Trophoblast cell (in vitro differentiated cells and primary cell): ENCODE measurements around the gene TRIM65.

Experiments used
- DNase-seq, 2 donors: peaks; one replicate each; pipeline ENCODE4 v3.0.0-alpha.2; 2016
- H2AFZ ChIP-seq: 2 replicates; pipeline ENCODE4 v1.6.1; 2013; ENCODE audit warnings: low read length, moderate library complexity, mild to moderate bottlenecking; ENCODE audit not compliant: insufficient read depth, poor library complexity
- H2AK5ac ChIP-seq: 2 replicates; pipeline ENCODE4 v1.6.1; 2013; ENCODE audit warnings: mild to moderate bottlenecking, low read length
- H2BK120ac ChIP-seq: 2 replicates; pipeline ENCODE4 v1.6.1; 2013; ENCODE audit warnings: low read length, mild to moderate bottlenecking, moderate library complexity; ENCODE audit not compliant: insufficient read depth, poor library complexity
- H2BK12ac ChIP-seq: 2 replicates; pipeline ENCODE4 v1.6.1; 2013; ENCODE audit warnings: mild to moderate bottlenecking, low read length, moderate library complexity
- H2BK5ac ChIP-seq: 2 replicates; pipeline ENCODE4 v1.6.1; 2013; ENCODE audit warnings: low read length, low read depth, moderate library complexity, mild to moderate bottlenecking; ENCODE audit not compliant: poor library complexity
- H3K14ac ChIP-seq: 2 replicates; pipeline ENCODE4 v1.6.1; 2013; ENCODE audit warnings: mild to moderate bottlenecking, low read length
- H3K18ac ChIP-seq: 2 replicates; pipeline ENCODE4 v1.6.1; 2013; ENCODE audit warnings: mild to moderate bottlenecking, low read length
- H3K23ac ChIP-seq: 2 replicates; pipeline ENCODE4 v1.6.1; 2013; ENCODE audit warnings: low read length
- H3K27ac ChIP-seq: 2 replicates; pipeline ENCODE4 v1.5.1; 2013; ENCODE audit warnings: low read depth, mild to moderate bottlenecking, inconsistent platforms, low read length, moderate library complexity
- H3K27me3 ChIP-seq: 2 replicates; pipeline ENCODE4 v1.6.1; 2013; ENCODE audit warnings: inconsistent platforms, mild to moderate bottlenecking, low read length, moderate library complexity; ENCODE audit not compliant: insufficient read depth
- H3K36me3 ChIP-seq, 2 experiments: 1 replicate in 1 of 2; 2 replicates in 1 of 2; pipeline ENCODE4 v1.6.1; 2013; ENCODE audit warnings: low read length in 2 of 2, mild to moderate bottlenecking in 2 of 2, moderate library complexity in 1 of 2; ENCODE audit not compliant: insufficient read depth in 2 of 2, control insufficient read depth in 1 of 2
- H3K4ac ChIP-seq: 2 replicates; pipeline ENCODE4 v1.6.1; 2013; ENCODE audit warnings: low read depth, mild to moderate bottlenecking, low read length, moderate library complexity
- H3K4me1 ChIP-seq, 2 experiments: 1 replicate in 1 of 2; 2 replicates in 1 of 2; pipeline ENCODE4 v1.6.1; 2013; ENCODE audit warnings: low read length in 2 of 2, mild to moderate bottlenecking in 2 of 2, moderate library complexity in 1 of 2; ENCODE audit not compliant: insufficient read depth in 2 of 2, control insufficient read depth in 1 of 2
- H3K4me2 ChIP-seq: 2 replicates; pipeline ENCODE4 v1.6.1; 2013; ENCODE audit warnings: inconsistent platforms, mild to moderate bottlenecking, low read length, moderate library complexity
- H3K4me3 ChIP-seq: 2 replicates; pipeline ENCODE4 v1.5.1; 2013; ENCODE audit warnings: mild to moderate bottlenecking, low read depth, low read length, inconsistent platforms
- H3K79me1 ChIP-seq: one replicate; pipeline ENCODE4 v1.6.1; 2013; ENCODE audit warnings: low read length
- H3K79me2 ChIP-seq: 2 replicates; pipeline ENCODE4 v1.6.1; 2013; ENCODE audit warnings: low read length, mild to moderate bottlenecking; ENCODE audit not compliant: control insufficient read depth, insufficient read depth, poor library complexity
- H3K9ac ChIP-seq: 2 replicates; pipeline ENCODE4 v1.6.1; 2013; ENCODE audit warnings: mild to moderate bottlenecking, low read length
- H3K9me3 ChIP-seq: 2 replicates; pipeline ENCODE4 v1.6.1; 2013; ENCODE audit warnings: low read depth, mild to moderate bottlenecking, control low read depth, inconsistent platforms, low read length; ENCODE audit not compliant: insufficient read depth
- H4K12ac ChIP-seq: 2 replicates; pipeline ENCODE4 v1.6.1; 2013; ENCODE audit warnings: low read depth, mild to moderate bottlenecking, low read length, moderate library complexity
- H4K8ac ChIP-seq: 2 replicates; pipeline ENCODE4 v1.6.1; 2013; ENCODE audit warnings: low read depth, mild to moderate bottlenecking, low read length, moderate library complexity
- H4K91ac ChIP-seq: one replicate; pipeline ENCODE4 v1.6.1; 2013; ENCODE audit warnings: low read depth, mild to moderate bottlenecking, low read length, moderate library complexity
- WGBS: extraction: QIAGEN DNeasy Blood & Tissue Kit; methylation state at CpG from one replicate; pipeline ENCODE4 v1.1.7; 2013; ENCODE audit warnings: missing lambda C conversion rate; ENCODE audit not compliant: insufficient read length, insufficient coverage; ENCODE audit errors: extremely low coverage; 5-methylcytosine and 5-hydroxymethylcytosine counted together

The TRIM65 gene

DNA sequence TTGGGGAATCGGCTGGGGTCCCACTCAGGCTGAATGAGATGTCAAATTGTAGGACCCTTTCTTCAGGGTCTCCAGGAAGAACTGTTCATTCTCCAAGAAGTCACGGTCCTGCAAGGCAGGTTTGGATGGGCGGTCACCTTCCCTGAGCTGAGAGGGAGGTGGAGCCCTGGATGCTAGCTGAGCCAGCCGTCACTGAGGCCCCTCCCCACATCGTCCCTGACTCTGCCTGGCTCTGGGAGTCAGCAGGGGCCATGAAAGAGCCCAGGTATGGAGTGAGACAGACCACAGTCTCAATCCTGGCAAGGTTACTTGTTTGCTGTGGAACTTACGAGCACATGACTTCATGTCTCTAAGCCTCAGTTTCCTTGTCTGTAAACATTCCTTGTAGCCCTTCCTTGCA is 13.9 kb upstream of the TRIM65 start:
- Histone ChIP-seq H3K9ac (no peak overlapping the region), H3K14ac (no peak overlapping the region), H3K4ac (no peak overlapping the region), H3K79me1 (peaks cover 3% of the 10 kb centered on the region), H3K4me2 (no peak overlapping the region), H2AFZ (peak overlapping the region; percentile 17), H4K12ac (no peak overlapping the region), H4K8ac (peak overlapping the region; percentile 3), H3K9me3 (no peaks in the 10 kb centered on the region), H2AK5ac (no peak overlapping the region), H3K4me3 (no peak overlapping the region), H3K79me2 (no peaks in the 10 kb centered on the region), H3K4me1 (peaks cover 8 to 9% of the 10 kb centered on the region in 2 experiments), H3K36me3 (peaks cover 0 to 4% of the 10 kb centered on the region in 2 experiments), H2BK120ac (no peak overlapping the region), H3K23ac (no peak overlapping the region), H3K18ac (no peak overlapping the region), H2BK5ac (no peak overlapping the region), H3K27me3 (no peaks in the 10 kb centered on the region), H2BK12ac (no peak overlapping the region), H3K27ac (no peak overlapping the region), H4K91ac (no peak overlapping the region)
- no peak for DNase-seq
- WGBS: no CpG with 5 or more reads among the region's 6 CpGs

GRCh38 chr17:75909812-75910274 is 13.1 kb upstream of the TRIM65 start:
- Histone ChIP-seq H3K36me3 (peaks cover 0 to 4% of the 10 kb centered on the region in 2 experiments), H4K91ac (peak overlapping the region; percentile 8), H3K4ac (no peak overlapping the region), H3K14ac (no peak overlapping the region), H3K27me3 (no peaks in the 10 kb centered on the region), H2BK5ac (no peak overlapping the region), H3K4me3 (no peak overlapping the region), H3K18ac (no peak overlapping the region), H3K9ac (no peak overlapping the region), H2AK5ac (peak overlapping the region; percentile 28), H3K79me1 (peaks cover 6% of the 10 kb centered on the region), H2BK12ac (no peak overlapping the region), H2BK120ac (no peak overlapping the region), H3K4me1 (peaks cover 8 to 9% of the 10 kb centered on the region in 2 experiments), H3K23ac (no peak overlapping the region), H3K4me2 (no peak overlapping the region), H3K27ac (no peak overlapping the region), H4K12ac (no peak overlapping the region), H4K8ac (no peak overlapping the region), H2AFZ (no peak overlapping the region), H3K9me3 (no peaks in the 10 kb centered on the region), H3K79me2 (no peaks in the 10 kb centered on the region)
- WGBS: no CpG with 5 or more reads among the region's 11 CpGs
- DNase-seq: no peak

- Histone ChIP-seq H4K91ac (no peak overlapping the region), H3K9ac (peak overlapping the region; percentile 50), H3K18ac (no peak overlapping the region), H3K79me2 (peaks cover 3% of the 10 kb centered on the region), H3K27me3 (no peaks in the 10 kb centered on the region), H3K14ac (no peak overlapping the region), H3K4me2 (no peak overlapping the region), H3K36me3 (peaks cover 0 to 4% of the 10 kb centered on the region in 2 experiments), H3K9me3 (no peaks in the 10 kb centered on the region), H4K12ac (no peak overlapping the region), H3K23ac (no peak overlapping the region), H3K4me1 (peaks cover 8 to 9% of the 10 kb centered on the region in 2 experiments), H3K4me3 (no peak overlapping the region), H3K79me1 (peaks cover 9% of the 10 kb centered on the region), H2BK12ac (no peak overlapping the region), H2AFZ (no peak overlapping the region), H3K27ac (no peak overlapping the region), H2BK120ac (no peak overlapping the region), H2BK5ac (no peak overlapping the region), H2AK5ac (no peak overlapping the region), H4K8ac (no peak overlapping the region), H3K4ac (no peak overlapping the region)
- WGBS: no CpG with 5 or more reads among the region's 14 CpGs
- no peak for DNase-seq
Observed at GRCh38 chr17:75909051-75909811, 12.5 kb upstream of the TRIM65 start.

- H3K36me3 ChIP-seq: peaks cover 0 to 2% of the 10 kb centered on the region in 2 experiments
- no peak overlapping the region for H4K91ac ChIP-seq
- no peaks in the 10 kb centered on the region for H3K27me3 ChIP-seq
- no CpG with 5 or more reads among the region's 6 CpGs for WGBS
- no peak overlapping the region for H3K23ac ChIP-seq
- no peak overlapping the region for H2BK12ac ChIP-seq
- H4K12ac ChIP-seq: no peak overlapping the region
- no peak overlapping the region for H4K8ac ChIP-seq
- H3K9ac ChIP-seq: no peak overlapping the region
- H3K79me2 ChIP-seq: peaks cover 6% of the 10 kb centered on the region
- H3K4me1 ChIP-seq: peaks cover 12 to 13% of the 10 kb centered on the region in 2 experiments
- H3K4ac ChIP-seq: no peak overlapping the region
- H3K9me3 ChIP-seq: no peaks in the 10 kb centered on the region
- H2AFZ ChIP-seq: no peak overlapping the region
- H2BK120ac ChIP-seq: no peak overlapping the region
- H2AK5ac ChIP-seq: no peak overlapping the region
- no peak overlapping the region for H3K4me3 ChIP-seq
- H3K27ac ChIP-seq: no peak overlapping the region
- H3K18ac ChIP-seq: no peak overlapping the region
- DNase-seq: peak; percentile 95 to 97
- no peak overlapping the region for H3K4me2 ChIP-seq
- H3K79me1 ChIP-seq: peaks cover 9% of the 10 kb centered on the region
- H2BK5ac ChIP-seq: no peak overlapping the region
- no peak overlapping the region for H3K14ac ChIP-seq
Observed at GRCh38 chr17:75908201-75908600, 11.4 kb upstream of the TRIM65 start.
